SH-SY5Y (cell line): Measurements from ENCODE around the gene C17orf114.

Source experiments
- GATA2 ChIP-seq: IDR thresholded peaks from 2 replicates; pipeline ENCODE4 v1.6.1; 2011; ENCODE audit warnings: mild to moderate bottlenecking, low read depth, low read length
- GATA3 ChIP-seq: IDR thresholded peaks from 2 replicates; pipeline ENCODE4 v1.6.1; 2011; ENCODE audit warnings: low read depth, mild to moderate bottlenecking, low read length, moderate library complexity

- TF ChIP-seq GATA2: no peak
- TF ChIP-seq GATA3: no peak
These were observed 12.5 kb downstream of the C17orf114 start for GRCh38 chr17:4789701-4789950.
